DOHH2 (cell line): Measurements from ENCODE around the gene RNF223.

Experiments used
- EZH2phosphoT487 ChIP-seq: fragments of 200-600 bp; sonication (generic); IDR thresholded peaks from 2 replicates; pipeline ENCODE4 v1.6.1; 2017; ENCODE audit warnings: borderline replicate concordance, mild to moderate bottlenecking, antibody characterized with exemption, low read length, moderate library complexity, mixed read lengths
- TF ChIP-seq, protein P1 (sequence below): fragments of 200-600 bp; sonication (generic); IDR thresholded peaks from one replicate; pipeline ENCODE4 v1.5.1; 2014; ENCODE audit warnings: antibody characterized with exemption, mild to moderate bottlenecking, low read depth, low read length; ENCODE audit not compliant: poor library complexity, severe bottlenecking

DNA sequence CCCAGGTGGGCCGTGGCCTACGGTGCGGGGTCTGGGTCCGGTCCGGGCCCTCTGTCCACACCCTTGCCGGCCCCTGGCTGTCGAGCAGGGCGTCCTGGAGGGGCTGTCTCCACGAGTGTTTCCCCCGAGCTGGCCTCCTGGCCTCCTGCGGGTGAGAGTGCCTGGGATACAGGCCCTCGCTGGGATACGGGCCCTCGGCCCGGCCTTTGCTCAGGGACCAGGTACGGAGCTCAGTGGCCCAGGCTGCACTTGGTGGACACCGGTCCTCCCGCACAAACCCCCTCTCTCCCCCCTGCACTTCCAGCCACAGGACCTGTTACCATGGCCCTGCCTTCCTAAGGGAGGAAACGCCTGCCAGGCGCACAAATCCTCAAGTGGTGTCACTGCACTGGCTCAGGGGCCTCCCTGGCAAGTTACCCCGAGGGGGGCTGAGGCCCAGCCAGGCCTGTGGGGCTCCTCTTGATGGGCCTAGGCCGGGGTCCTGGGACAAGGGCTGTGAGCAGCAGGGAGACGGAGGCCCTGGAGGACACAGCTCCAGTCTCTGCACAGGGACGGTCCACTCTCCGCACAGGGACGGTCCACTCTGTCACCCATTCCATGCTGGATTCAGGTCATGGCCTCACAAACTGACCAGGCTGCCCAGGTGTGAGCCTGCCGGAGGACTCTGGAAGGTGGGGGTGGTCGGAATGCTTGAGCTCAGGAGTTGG is 18.2 kb upstream of the RNF223 start:
- TF ChIP-seq, protein P1, sequence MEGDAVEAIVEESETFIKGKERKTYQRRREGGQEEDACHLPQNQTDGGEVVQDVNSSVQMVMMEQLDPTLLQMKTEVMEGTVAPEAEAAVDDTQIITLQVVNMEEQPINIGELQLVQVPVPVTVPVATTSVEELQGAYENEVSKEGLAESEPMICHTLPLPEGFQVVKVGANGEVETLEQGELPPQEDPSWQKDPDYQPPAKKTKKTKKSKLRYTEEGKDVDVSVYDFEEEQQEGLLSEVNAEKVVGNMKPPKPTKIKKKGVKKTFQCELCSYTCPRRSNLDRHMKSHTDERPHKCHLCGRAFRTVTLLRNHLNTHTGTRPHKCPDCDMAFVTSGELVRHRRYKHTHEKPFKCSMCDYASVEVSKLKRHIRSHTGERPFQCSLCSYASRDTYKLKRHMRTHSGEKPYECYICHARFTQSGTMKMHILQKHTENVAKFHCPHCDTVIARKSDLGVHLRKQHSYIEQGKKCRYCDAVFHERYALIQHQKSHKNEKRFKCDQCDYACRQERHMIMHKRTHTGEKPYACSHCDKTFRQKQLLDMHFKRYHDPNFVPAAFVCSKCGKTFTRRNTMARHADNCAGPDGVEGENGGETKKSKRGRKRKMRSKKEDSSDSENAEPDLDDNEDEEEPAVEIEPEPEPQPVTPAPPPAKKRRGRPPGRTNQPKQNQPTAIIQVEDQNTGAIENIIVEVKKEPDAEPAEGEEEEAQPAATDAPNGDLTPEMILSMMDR = no peak
- no peak for TF ChIP-seq EZH2phosphoT487
